ENCODE results near the gene UFSP1.

UFSP1 gene

DNA sequence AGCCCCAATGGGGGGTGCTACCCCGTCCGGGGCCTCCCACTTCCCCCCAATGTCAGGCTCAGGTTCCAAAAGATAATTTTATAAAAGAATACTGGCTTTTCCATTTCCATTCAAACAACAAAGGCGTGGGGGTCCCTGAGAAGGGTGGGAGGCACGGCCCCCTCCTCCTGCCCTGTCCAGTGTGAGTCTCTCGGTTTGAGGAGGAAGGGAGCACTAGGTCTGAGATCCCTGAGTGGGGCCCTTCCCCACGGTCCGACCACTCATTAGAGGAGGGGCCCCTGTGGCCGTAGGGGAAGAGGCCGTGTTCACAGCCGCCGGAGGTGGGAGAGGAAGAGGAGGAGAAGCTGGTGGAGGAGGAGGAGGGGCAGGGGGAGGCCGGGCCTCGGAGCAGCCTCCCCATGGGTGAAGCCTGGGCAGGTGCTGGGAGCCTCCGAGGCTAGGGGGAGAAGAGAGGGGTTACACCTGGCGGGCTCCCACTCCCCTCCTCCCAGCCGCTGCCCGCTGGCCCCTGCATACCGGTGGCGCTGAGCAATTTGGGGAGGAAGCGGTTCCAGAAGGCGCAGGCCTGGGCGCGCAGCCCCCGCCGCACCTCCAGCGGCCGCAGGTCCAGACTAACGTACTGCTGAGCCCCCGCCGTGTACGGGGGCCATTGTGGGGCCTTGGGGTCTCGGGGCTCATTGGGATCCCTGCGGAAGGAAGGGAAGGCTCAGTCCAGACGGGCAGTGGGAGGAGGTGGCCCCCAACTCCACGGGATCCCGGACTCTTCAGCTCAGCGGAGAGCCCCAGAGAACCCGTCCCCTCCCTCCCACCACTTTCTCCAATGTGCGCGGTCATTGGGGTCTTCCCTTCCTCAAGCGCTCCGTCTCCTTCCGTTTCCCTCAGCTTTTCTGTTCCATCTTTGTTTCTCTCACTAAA, 1.4 kb upstream of the UFSP1 start:
- TF ChIP-seq, protein P1, sequence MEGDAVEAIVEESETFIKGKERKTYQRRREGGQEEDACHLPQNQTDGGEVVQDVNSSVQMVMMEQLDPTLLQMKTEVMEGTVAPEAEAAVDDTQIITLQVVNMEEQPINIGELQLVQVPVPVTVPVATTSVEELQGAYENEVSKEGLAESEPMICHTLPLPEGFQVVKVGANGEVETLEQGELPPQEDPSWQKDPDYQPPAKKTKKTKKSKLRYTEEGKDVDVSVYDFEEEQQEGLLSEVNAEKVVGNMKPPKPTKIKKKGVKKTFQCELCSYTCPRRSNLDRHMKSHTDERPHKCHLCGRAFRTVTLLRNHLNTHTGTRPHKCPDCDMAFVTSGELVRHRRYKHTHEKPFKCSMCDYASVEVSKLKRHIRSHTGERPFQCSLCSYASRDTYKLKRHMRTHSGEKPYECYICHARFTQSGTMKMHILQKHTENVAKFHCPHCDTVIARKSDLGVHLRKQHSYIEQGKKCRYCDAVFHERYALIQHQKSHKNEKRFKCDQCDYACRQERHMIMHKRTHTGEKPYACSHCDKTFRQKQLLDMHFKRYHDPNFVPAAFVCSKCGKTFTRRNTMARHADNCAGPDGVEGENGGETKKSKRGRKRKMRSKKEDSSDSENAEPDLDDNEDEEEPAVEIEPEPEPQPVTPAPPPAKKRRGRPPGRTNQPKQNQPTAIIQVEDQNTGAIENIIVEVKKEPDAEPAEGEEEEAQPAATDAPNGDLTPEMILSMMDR (IDR thresholded peaks at IDR 0.05; ENCODE audit: low read length, missing control alignments) = no peak
- DNase-seq (ENCODE audit: low read depth) = no peak
- H3K4me3 ChIP-seq (replicated peaks; ENCODE audit: low read depth, low read length) = peak overlapping the region; percentile 56

DNA sequence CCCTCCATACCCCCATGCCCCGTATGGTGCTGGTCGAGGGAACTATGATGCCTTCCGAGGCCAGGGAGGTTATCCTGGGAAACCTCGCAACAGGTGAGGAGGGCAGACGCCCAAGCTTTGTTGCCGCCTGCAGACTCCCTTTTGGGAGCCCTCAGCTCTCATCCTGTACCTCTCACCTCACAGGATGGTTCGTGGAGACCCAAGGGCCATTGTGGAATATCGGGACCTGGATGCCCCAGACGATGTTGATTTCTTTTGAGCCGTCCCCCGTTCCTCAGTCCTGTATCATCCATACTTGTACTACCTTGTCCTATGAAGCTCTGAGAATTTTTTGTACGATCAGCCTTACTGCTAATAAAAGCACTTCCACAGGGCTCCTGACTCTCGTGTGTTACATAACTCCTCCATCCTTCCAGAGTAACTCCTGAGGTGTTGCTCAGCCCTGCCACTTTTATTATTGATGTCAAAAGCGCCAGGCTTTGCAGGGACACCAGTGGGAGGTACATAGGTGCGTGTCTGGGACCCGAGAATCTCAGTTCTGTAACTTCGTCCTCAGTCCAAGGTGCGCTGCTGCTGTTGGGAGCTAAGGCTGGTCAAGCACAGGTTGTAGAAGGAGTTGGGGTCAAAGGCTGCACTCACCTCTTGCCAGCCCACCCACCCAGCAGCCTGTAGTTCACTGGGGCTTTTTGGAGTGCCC, 1.1 kb downstream of the UFSP1 start:
- no peak for DNase-seq (ENCODE audit: low read depth)
- TF ChIP-seq, protein P1 (IDR thresholded peaks at IDR 0.05; ENCODE audit: low read length, missing control alignments) = no peak
- peak overlapping the region; percentile 65 for H3K4me3 ChIP-seq (replicated peaks; ENCODE audit: low read depth, low read length)

DNA sequence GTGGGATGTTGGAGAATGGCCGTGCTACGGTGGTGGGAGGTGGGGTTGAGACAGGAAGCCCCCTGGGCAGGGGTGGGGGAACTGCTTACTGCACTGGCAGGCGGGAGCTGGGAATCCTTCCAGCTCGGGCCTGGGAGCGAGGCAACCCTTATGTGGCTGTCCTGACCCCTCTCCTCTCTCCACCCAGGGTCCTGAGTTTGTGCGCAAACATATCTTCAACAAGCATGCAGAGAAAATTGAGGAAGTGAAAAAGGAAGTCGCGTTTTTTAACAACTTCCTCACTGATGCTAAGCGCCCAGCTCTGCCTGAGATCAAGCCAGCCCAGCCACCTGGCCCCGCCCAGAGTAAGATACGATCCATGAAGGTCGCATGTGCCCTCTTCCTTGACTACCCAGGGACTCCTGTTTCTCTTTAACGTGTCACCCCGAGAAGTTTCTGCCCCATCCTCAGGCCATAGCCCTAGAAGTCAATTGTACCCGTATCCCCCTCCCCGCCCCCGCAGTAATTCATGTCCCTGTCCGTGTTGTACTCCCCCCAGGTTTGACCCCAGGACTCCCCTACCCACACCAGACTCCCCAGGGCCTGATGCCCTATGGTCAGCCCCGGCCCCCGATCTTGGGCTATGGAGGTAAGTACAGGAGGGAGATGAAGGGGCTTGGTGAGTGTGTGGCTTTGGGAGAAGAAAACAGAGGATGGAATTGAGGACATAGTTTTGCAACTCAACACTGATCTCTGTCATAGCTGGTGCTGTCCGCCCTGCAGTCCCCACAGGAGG, 1.8 kb downstream of the UFSP1 start:
- TF ChIP-seq, protein P1 (IDR thresholded peaks at IDR 0.05; ENCODE audit: low read length, missing control alignments) = no peak
- no peak for DNase-seq (ENCODE audit: low read depth)
- H3K4me3 ChIP-seq (replicated peaks; ENCODE audit: low read depth, low read length) = no peak overlapping the region

DNA sequence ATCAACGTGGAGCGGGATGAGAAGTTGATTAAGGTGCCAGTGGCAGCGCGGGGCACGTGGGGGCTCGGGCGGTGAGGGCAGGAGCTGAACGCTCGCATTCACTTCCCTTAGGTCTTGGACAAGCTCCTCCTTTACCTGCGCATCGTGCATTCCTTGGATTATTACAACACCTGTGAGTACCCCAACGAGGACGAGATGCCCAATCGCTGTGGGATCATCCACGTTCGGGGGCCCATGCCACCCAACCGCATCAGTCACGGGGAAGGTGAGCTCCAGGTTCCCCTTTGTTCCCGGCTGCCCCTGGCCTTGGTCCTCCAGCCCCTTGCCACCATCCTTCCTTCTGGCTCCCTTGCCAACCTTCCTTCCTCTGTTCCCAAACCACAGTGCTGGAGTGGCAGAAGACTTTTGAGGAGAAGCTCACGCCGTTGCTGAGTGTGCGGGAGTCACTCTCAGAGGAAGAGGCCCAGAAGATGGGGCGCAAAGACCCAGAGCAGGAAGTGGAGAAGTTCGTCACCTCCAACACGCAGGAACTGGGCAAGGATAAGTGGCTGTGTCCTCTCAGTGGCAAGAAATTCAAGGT, 2.5 kb downstream of the UFSP1 start:
- H3K4me3 ChIP-seq (replicated peaks; ENCODE audit: low read depth, low read length) = no peak overlapping the region
- TF ChIP-seq, protein P1 (IDR thresholded peaks at IDR 0.05; ENCODE audit: low read length, missing control alignments) = no peak
- no peak for DNase-seq (ENCODE audit: low read depth)

DNA sequence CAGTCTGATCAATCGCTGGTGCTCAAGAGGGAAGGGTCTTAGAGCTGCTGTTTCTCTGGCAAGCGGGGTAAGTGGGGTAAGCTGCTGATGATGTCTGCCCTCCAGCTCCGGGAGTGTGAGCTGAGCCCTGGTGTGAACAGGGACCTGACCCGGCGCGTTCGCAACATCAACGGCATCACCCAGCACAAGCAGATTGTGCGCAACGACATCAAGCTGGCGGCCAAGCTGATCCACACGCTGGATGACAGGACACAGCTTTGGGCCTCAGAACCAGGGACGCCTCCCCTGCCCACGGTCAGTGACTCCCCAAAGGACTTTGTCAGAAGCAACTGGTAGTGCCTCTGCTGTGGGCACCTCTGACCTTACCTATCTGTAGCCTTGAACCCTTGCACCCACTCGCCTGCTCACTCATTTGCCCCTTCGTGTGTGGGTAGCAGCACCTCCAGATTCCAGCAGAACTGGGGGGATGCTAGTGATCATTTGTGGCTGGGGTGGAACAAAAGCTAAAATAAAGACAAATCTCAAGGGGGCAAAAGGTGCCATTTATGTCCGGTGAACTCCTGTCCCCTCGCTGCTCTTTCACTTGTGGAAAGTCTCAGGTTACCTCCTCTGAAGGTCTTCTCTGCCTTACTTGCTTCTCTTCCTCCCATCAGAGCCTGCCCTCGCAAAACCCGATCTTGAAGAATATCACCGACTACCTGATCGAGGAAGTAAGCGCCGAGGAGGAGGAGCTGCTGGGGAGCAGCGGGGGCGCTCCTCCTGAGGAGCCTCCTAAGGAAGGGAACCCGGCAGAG, 3.2 kb downstream of the UFSP1 start:
- no peak for DNase-seq (ENCODE audit: low read depth)
- H3K4me3 ChIP-seq (replicated peaks; ENCODE audit: low read depth, low read length) = no peak overlapping the region
- TF ChIP-seq, protein P1 (IDR thresholded peaks at IDR 0.05; ENCODE audit: low read length, missing control alignments) = no peak

Data from fibroblast of pulmonary artery (primary cell).